Measurements from ENCODE around the gene TOM1. TPM values are rescaled to one million over a fixed set of nuclear protein-coding genes. Genes with fewer than 3 reads are reported as not detected.

TOM1 gene
- total and polyA plus RNA-seq, 10 donors = 19.9 to 92.1 (median 49.8) TPM

DNA sequence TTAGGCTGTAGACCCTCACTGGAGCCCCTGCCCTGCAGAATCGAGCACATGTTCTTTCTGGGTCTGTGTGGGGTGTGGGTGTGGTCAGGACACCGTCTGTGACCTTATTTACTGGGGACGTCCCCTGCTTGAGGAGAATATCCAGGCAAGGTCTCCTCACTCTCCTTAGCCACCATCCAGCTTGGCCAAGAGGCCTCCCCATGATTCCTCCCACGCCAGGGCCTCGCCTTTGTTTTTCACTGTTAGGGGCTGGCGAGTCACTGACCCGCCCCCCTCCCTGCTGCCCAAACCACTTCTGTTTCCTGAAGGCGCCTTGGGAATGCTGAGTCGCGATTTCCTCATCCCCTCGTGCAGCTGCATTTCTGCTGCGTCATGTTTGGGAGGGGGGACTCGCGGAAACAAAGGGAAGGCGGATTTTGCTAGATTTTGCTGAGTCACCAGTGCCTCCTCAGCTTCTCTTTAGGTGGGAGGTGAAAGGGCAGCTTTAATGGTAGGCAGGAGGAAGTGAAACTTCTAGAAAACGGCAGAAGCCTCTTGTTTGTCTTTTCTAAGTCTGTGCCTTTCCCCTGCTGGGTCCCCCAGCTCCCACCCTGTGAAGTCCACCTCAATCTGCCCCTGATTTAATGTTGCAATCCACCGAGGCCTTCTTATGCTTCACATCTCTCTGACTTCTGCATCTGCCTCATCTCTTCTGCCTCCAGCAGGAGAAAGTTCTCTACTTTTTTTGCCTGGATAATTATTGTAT lies 77.2 kb downstream of the TOM1 start:
- Histone ChIP-seq H3K27me3 (replicated peaks in 1 of 7) (no peaks in the 10 kb centered on the region), H3K36me3 (no peaks in the 10 kb centered on the region), H3K27ac (peak overlapping the region; percentile 68 to 88 (median 85)), H3K4me1 (peaks cover 17 to 79% (median 59%) of the 10 kb centered on the region in 6 donors), H3K9me3 (no peaks in the 10 kb centered on the region), H3K4me3 (peak overlapping the region in 2 of 8 donors; percentile 11 to 46)
- peak; percentile 93 for DNase-seq
- TF ChIP-seq, protein P1, sequence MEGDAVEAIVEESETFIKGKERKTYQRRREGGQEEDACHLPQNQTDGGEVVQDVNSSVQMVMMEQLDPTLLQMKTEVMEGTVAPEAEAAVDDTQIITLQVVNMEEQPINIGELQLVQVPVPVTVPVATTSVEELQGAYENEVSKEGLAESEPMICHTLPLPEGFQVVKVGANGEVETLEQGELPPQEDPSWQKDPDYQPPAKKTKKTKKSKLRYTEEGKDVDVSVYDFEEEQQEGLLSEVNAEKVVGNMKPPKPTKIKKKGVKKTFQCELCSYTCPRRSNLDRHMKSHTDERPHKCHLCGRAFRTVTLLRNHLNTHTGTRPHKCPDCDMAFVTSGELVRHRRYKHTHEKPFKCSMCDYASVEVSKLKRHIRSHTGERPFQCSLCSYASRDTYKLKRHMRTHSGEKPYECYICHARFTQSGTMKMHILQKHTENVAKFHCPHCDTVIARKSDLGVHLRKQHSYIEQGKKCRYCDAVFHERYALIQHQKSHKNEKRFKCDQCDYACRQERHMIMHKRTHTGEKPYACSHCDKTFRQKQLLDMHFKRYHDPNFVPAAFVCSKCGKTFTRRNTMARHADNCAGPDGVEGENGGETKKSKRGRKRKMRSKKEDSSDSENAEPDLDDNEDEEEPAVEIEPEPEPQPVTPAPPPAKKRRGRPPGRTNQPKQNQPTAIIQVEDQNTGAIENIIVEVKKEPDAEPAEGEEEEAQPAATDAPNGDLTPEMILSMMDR (IDR thresholded peaks at IDR 0.05 in 8 of 11, conservative IDR thresholded peaks at IDR 0.05 in 3 of 11) = peak in 2 of 11 experiments; percentile 15 to 19
- TF ChIP-seq POLR2A (IDR thresholded peaks at IDR 0.05) (no peak), POLR2AphosphoS5 (IDR thresholded peaks at IDR 0.05) (peak; percentile 76 to 95 (median 82))
- intact Hi-C loops (cut with DNase I; ENCODE audit: low total_unique reads) = no loop called here
- 5 to 11% (median 7%) methylated on average over 12 to 17 of the region's 17 CpGs for WGBS, 5 donors

DNA sequence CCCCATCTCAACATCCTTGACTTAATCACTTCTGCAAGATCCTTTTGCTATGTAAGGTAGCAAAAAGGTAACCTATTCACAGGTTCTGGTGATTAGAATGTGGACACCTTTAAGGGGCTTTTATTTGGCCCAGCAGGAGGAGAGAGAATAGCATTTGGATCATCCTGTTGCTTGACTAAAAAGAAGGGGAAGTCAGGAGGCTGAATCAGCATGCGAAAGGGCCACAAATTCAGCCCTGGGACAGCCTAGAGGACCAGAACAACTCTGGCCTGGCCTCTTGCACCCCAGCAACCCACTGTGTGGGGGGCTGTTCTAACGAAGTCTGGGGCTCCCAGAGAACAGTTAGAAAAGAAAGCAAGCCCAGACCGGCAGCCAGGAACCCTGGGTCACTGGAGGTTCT lies 78.0 kb downstream of the TOM1 start:
- Histone ChIP-seq H3K4me1 (peaks cover 17 to 76% (median 57%) of the 10 kb centered on the region in 6 donors), H3K27ac (peak overlapping the region in 7 of 8 donors; percentile 75 to 88 (median 86)), H3K9me3 (no peaks in the 10 kb centered on the region), H3K27me3 (replicated peaks in 1 of 7) (no peaks in the 10 kb centered on the region), H3K4me3 (peak overlapping the region in 1 of 8 donors; percentile 46), H3K36me3 (peaks cover 0 to under 1% (median 0%) of the 10 kb centered on the region in 6 donors)
- 55 to 78% (median 62%) methylated on average over 3 of the region's 3 CpGs for WGBS, 5 donors
- TF ChIP-seq POLR2AphosphoS5 (IDR thresholded peaks at IDR 0.05) = peak in 1 of 3 donors; percentile 38
- TF ChIP-seq, protein P1 (IDR thresholded peaks at IDR 0.05 in 8 of 11, conservative IDR thresholded peaks at IDR 0.05 in 3 of 11) = no peak
- DNase-seq = no peak
- intact Hi-C loops (cut with DNase I; ENCODE audit: low total_unique reads) = no loop called here

DNA sequence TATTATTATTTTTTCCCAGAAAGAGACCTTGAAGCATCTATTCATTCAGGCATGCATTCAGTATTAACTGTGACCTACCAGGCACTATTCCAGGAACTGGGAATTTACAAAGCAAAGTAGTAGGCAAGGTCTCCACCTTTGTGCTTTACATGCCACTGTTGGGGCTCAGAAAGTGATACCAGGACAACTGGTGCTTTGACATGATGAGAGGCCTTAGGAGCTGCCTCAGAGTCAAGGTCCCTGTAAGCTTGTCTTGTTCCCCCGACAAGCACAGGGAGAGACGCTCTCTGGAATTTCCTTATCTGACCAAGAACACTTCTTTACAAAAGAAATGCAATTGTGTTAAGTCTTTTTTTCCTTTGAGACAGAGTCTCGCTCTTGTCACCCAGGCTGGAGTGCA lies 78.9 kb downstream of the TOM1 start:
- Histone ChIP-seq H3K27ac (peak overlapping the region in 5 of 8 donors; percentile 84 to 88 (median 86)), H3K27me3 (replicated peaks in 1 of 7) (no peaks in the 10 kb centered on the region), H3K36me3 (peaks cover 0 to 9% (median 0%) of the 10 kb centered on the region in 6 donors), H3K4me3 (no peak overlapping the region), H3K9me3 (no peaks in the 10 kb centered on the region), H3K4me1 (peaks cover 17 to 83% (median 57%) of the 10 kb centered on the region in 6 donors)
- no peak for TF ChIP-seq POLR2A (IDR thresholded peaks at IDR 0.05)
- TF ChIP-seq, protein P1 (IDR thresholded peaks at IDR 0.05 in 8 of 11, conservative IDR thresholded peaks at IDR 0.05 in 3 of 11) = no peak
- TF ChIP-seq POLR2AphosphoS5 (IDR thresholded peaks at IDR 0.05) = no peak
- 73 to 97% (median 92%) methylated on average over 3 of the region's 3 CpGs for WGBS, 5 donors
- DNase-seq = no peak
- intact Hi-C loops (cut with DNase I; ENCODE audit: low total_unique reads) = no loop called here
